ENCODE measurements around the gene SUCLG1. TPM values are rescaled to one million over a fixed set of nuclear protein-coding genes. Genes with fewer than 3 reads are reported as not detected.

The SUCLG1 gene
- total RNA-seq, 2 experiments from 2014 or later = 34.2 to 37.1 TPM

DNA sequence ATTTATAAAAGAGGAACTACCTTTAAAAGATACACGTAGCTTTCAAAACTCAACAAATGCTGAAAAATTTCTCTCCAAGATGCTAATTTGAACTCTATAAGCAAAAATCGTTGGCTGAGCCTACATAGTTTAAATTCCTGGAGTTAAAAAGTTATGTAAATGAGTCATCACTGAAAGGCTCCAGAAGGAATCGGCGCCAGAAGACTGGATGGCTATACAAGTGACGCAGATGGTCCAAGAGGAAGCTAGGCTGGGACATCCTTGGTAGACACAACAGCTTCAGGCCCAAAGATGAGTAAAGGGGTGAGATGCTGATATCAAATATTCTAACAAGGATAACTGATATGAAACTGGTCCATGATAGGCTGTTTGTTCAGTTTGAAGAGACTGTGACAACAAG lies 34.4 kb upstream of the SUCLG1 start:
- intact Hi-C loops (cut with DNase I, micrococcal nuclease) = loop anchor here in 1 of 2 experiments (5.0 kb wide), 1 partner anchor 519 kb away; no protein-coding TSS in a partner anchor
- POLR2A ChIA-PET = no interaction called here

GRCh38 chr2:84492571-84492970 lies 33.5 kb upstream of the SUCLG1 start:
- Mint-ChIP-seq H3K9me3 (no peaks in the 10 kb centered on the region), H3K4me3 (no peak overlapping the region), H3K36me3 (ENCODE audit: low read depth) (no peaks in the 10 kb centered on the region), H3K27ac (no peak overlapping the region), H3K4me1 (ENCODE audit: low read depth) (peaks cover 10% of the 10 kb centered on the region), H3K27me3 (no peaks in the 10 kb centered on the region)
- no peak overlapping the region for H3K27ac ChIP-seq (ENCODE audit: low read depth in 1 of 2, low read length in 2 of 2)
- no peak for ATAC-seq (ENCODE audit: poor library complexity)
- no peaks in the 10 kb centered on the region for H3K27me3 ChIP-seq (ENCODE audit: control insufficient read depth in 1 of 2, insufficient read depth in 2 of 2, low read length in 2 of 2)
- POLR2A ChIA-PET = interaction anchor here (0.7 kb wide), 1 partner anchor 399 kb away, joined by 3 read pairs; no protein-coding TSS in a partner anchor
- H3K9me3 ChIP-seq (ENCODE audit: control insufficient read depth in 1 of 2, insufficient read depth in 1 of 2, low read length in 2 of 2) = no peaks in the 10 kb centered on the region
- H3K4me3 ChIP-seq (ENCODE audit: low read length) = no peak overlapping the region
- H3K36me3 ChIP-seq (ENCODE audit: insufficient read depth, low read length) = no peaks in the 10 kb centered on the region
- intact Hi-C loops (cut with DNase I, micrococcal nuclease) = loop anchor here in 1 of 2 experiments (5.0 kb wide), 1 partner anchor 520 kb away; no protein-coding TSS in a partner anchor
- peaks cover 4% of the 10 kb centered on the region for H3K4me1 ChIP-seq (ENCODE audit: insufficient read depth, low read length)
- TF ChIP-seq CTCF (IDR thresholded peaks at IDR 0.05) = no peak
- DNase-seq = no peak
- CTCF ChIA-PET = interaction anchor here (1.3 to 1.6 kb wide), 2 partner anchors 389 kb away, joined by 3 to 5 read pairs; no protein-coding TSS in a partner anchor

More for the DNA sequence above, 34.4 kb upstream of the SUCLG1 start:
- Histone ChIP-seq H3K27me3 (ENCODE audit: control insufficient read depth in 1 of 2, insufficient read depth in 2 of 2, low read length in 2 of 2) (no peaks in the 10 kb centered on the region), H3K27ac (ENCODE audit: low read depth in 1 of 2, low read length in 2 of 2) (no peak overlapping the region), H3K36me3 (ENCODE audit: insufficient read depth, low read length) (no peaks in the 10 kb centered on the region), H3K4me3 (ENCODE audit: low read length) (no peak overlapping the region), H3K4me1 (ENCODE audit: insufficient read depth, low read length) (peaks cover 4% of the 10 kb centered on the region), H3K9me3 (ENCODE audit: control insufficient read depth in 1 of 2, insufficient read depth in 1 of 2, low read length in 2 of 2) (no peaks in the 10 kb centered on the region)
- H3K36me3 Mint-ChIP-seq (ENCODE audit: low read depth) = no peaks in the 10 kb centered on the region
- no peaks in the 10 kb centered on the region for H3K27me3 Mint-ChIP-seq
- no peak overlapping the region for H3K4me3 Mint-ChIP-seq
- no peak for DNase-seq
- no peak for ATAC-seq (ENCODE audit: poor library complexity)
- peaks cover 19% of the 10 kb centered on the region for H3K4me1 Mint-ChIP-seq (ENCODE audit: low read depth)
- CTCF ChIA-PET = interaction anchor here (1.3 to 2.7 kb wide), 2 partner anchors 388 to 432 kb away, joined by 3 to 7 read pairs; no protein-coding TSS in a partner anchor
- H3K9me3 Mint-ChIP-seq = no peaks in the 10 kb centered on the region
- no peak overlapping the region for H3K27ac Mint-ChIP-seq
- no peak for TF ChIP-seq CTCF (IDR thresholded peaks at IDR 0.05)

GRCh38 chr2:84491741-84492140 lies 32.7 kb upstream of the SUCLG1 start:
- Mint-ChIP-seq H3K36me3 (ENCODE audit: low read depth) (no peaks in the 10 kb centered on the region), H3K27me3 (no peaks in the 10 kb centered on the region), H3K4me1 (ENCODE audit: low read depth) (peaks cover 7% of the 10 kb centered on the region), H3K27ac (no peak overlapping the region), H3K9me3 (no peaks in the 10 kb centered on the region), H3K4me3 (no peak overlapping the region)
- H3K36me3 ChIP-seq (ENCODE audit: insufficient read depth, low read length) = no peaks in the 10 kb centered on the region
- no peak overlapping the region for H3K27ac ChIP-seq (ENCODE audit: low read depth in 1 of 2, low read length in 2 of 2)
- CTCF ChIA-PET = interaction anchor here (1.4 to 1.6 kb wide), 2 partner anchors 390 to 434 kb away, joined by 5 to 6 read pairs; no protein-coding TSS in a partner anchor
- H3K27me3 ChIP-seq (ENCODE audit: control insufficient read depth in 1 of 2, insufficient read depth in 2 of 2, low read length in 2 of 2) = no peaks in the 10 kb centered on the region
- no peaks in the 10 kb centered on the region for H3K9me3 ChIP-seq (ENCODE audit: control insufficient read depth in 1 of 2, insufficient read depth in 1 of 2, low read length in 2 of 2)
- peaks cover 4% of the 10 kb centered on the region for H3K4me1 ChIP-seq (ENCODE audit: insufficient read depth, low read length)
- no peak overlapping the region for H3K4me3 ChIP-seq (ENCODE audit: low read length)
- POLR2A ChIA-PET = interaction anchor here (0.7 kb wide), 1 partner anchor 735 kb away, joined by 3 read pairs; no protein-coding TSS in a partner anchor
- DNase-seq (no peak), ATAC-seq (ENCODE audit: poor library complexity) (no peak)
- intact Hi-C loops (cut with DNase I, micrococcal nuclease) = loop anchor here in 1 of 2 experiments (5.0 kb wide), 1 partner anchor 521 kb away; no protein-coding TSS in a partner anchor
- TF ChIP-seq CTCF (IDR thresholded peaks at IDR 0.05) = no peak
